ENCODE measurements around the gene PCDHGB1.
A peak's percentile ranks its signal among the peaks of the same experiment; 100 is the strongest.

PCDHGB1 gene

DNA sequence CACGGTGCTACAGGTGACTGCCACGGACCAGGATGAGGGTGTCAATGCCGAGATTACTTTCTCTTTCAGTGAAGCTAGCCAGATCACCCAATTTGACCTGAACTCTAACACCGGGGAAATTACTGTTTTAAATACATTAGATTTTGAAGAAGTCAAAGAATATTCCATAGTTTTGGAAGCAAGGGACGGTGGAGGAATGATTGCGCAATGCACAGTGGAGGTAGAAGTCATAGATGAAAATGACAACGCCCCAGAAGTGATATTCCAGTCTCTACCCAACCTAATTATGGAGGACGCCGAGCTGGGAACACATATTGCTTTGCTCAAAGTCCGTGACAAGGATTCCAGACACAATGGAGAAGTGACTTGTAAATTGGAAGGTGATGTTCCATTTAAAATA, 38.8 kb downstream of the PCDHGB1 start:
- no peaks in the 10 kb centered on the region for H3K79me2 ChIP-seq (ENCODE audit: control insufficient read depth, insufficient read depth, low read length, poor library complexity)
- H2BK120ac ChIP-seq (ENCODE audit: insufficient read depth, low read length, poor library complexity) = no peak overlapping the region
- no peak overlapping the region for H4K8ac ChIP-seq (ENCODE audit: low read depth, low read length)
- H3K4ac ChIP-seq (ENCODE audit: low read depth, low read length) = no peak overlapping the region
- H3K79me1 ChIP-seq (ENCODE audit: low read length) = no peaks in the 10 kb centered on the region
- no CpG with 5 or more reads among the region's 10 CpGs for WGBS (ENCODE audit: extremely low coverage, insufficient coverage, insufficient read length)
- H3K4me3 ChIP-seq (ENCODE audit: low read depth, low read length) = peak overlapping the region; percentile 48
- H3K23ac ChIP-seq (ENCODE audit: low read length) = no peak overlapping the region
- no peak overlapping the region for H3K18ac ChIP-seq (ENCODE audit: low read length)
- H4K12ac ChIP-seq (ENCODE audit: low read depth, low read length) = no peak overlapping the region
- H4K91ac ChIP-seq (ENCODE audit: low read depth, low read length) = no peak overlapping the region
- no peak overlapping the region for H2AK5ac ChIP-seq (ENCODE audit: low read length)
- H3K4me1 ChIP-seq (ENCODE audit: control insufficient read depth in 1 of 2, insufficient read depth in 2 of 2, low read length in 2 of 2) = no peaks in the 10 kb centered on the region
- H3K36me3 ChIP-seq (ENCODE audit: control insufficient read depth in 1 of 2, insufficient read depth in 2 of 2, low read length in 2 of 2) = peaks cover 16 to 20% of the 10 kb centered on the region in 2 experiments
- no peak overlapping the region for H3K27ac ChIP-seq (ENCODE audit: low read depth, low read length)
- no peak overlapping the region for H2AFZ ChIP-seq (ENCODE audit: insufficient read depth, low read length, poor library complexity)
- no peak overlapping the region for H2BK5ac ChIP-seq (ENCODE audit: low read depth, low read length, poor library complexity)
- H3K9ac ChIP-seq (ENCODE audit: low read length) = no peak overlapping the region
- H3K9me3 ChIP-seq (ENCODE audit: insufficient read depth, low read depth, low read length) = peaks cover 38% of the 10 kb centered on the region
- no peak overlapping the region for H3K14ac ChIP-seq (ENCODE audit: low read length)
- no peak overlapping the region for H2BK12ac ChIP-seq (ENCODE audit: low read length)
- H3K27me3 ChIP-seq (ENCODE audit: insufficient read depth, low read length) = no peaks in the 10 kb centered on the region
- DNase-seq = no peak
- no peak overlapping the region for H3K4me2 ChIP-seq (ENCODE audit: low read length)

DNA sequence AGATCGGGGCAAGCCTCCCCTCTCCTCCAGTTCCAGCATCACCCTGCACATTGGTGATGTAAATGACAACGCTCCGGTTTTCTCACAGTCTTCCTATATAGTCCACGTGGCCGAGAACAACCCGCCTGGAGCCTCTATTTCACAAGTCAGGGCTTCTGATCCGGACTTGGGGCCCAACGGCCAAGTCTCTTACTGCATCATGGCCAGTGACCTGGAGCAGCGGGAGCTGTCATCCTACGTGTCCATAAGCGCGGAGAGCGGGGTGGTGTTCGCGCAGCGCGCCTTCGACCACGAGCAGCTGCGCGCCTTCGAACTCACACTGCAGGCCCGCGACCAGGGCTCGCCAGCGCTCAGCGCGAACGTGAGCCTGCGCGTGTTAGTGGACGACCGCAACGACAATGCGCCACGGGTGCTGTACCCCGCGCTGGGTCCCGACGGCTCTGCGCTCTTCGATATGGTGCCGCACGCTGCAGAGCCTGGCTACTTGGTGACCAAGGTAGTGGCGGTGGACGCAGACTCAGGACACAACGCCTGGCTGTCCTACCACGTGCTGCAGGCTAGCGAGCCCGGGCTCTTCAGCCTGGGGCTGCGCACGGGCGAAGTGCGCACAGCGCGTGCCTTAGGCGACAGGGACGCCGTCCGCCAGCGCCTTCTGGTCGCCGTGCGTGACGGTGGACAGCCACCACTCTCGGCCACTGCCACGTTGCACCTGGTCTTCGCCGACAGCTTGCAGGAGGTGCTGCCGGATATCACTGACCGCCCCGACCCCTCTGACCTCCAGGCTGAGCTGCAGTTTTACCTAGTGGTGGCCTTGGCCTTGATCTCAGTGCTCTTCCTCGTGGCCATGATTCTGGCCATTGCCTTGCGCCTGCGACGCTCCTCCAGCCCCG, 39.5 kb downstream of the PCDHGB1 start:
- Histone ChIP-seq H3K4me3 (ENCODE audit: low read depth, low read length) (no peak overlapping the region), H3K23ac (ENCODE audit: low read length) (no peak overlapping the region), H2BK5ac (ENCODE audit: low read depth, low read length, poor library complexity) (no peak overlapping the region), H4K8ac (ENCODE audit: low read depth, low read length) (no peak overlapping the region), H3K4me1 (ENCODE audit: control insufficient read depth in 1 of 2, insufficient read depth in 2 of 2, low read length in 2 of 2) (no peaks in the 10 kb centered on the region), H3K9ac (ENCODE audit: low read length) (no peak overlapping the region), H3K27me3 (ENCODE audit: insufficient read depth, low read length) (no peaks in the 10 kb centered on the region), H2BK120ac (ENCODE audit: insufficient read depth, low read length, poor library complexity) (no peak overlapping the region), H3K9me3 (ENCODE audit: insufficient read depth, low read depth, low read length) (peaks cover 40% of the 10 kb centered on the region), H3K79me2 (ENCODE audit: control insufficient read depth, insufficient read depth, low read length, poor library complexity) (no peaks in the 10 kb centered on the region), H3K27ac (ENCODE audit: low read depth, low read length) (no peak overlapping the region), H3K36me3 (ENCODE audit: control insufficient read depth in 1 of 2, insufficient read depth in 2 of 2, low read length in 2 of 2) (peaks cover 19 to 23% of the 10 kb centered on the region in 2 experiments), H3K4me2 (ENCODE audit: low read length) (no peak overlapping the region), H2AK5ac (ENCODE audit: low read length) (no peak overlapping the region), H2BK12ac (ENCODE audit: low read length) (no peak overlapping the region), H3K79me1 (ENCODE audit: low read length) (no peaks in the 10 kb centered on the region), H3K18ac (ENCODE audit: low read length) (no peak overlapping the region), H4K12ac (ENCODE audit: low read depth, low read length) (no peak overlapping the region), H2AFZ (ENCODE audit: insufficient read depth, low read length, poor library complexity) (no peak overlapping the region), H4K91ac (ENCODE audit: low read depth, low read length) (no peak overlapping the region), H3K14ac (ENCODE audit: low read length) (no peak overlapping the region), H3K4ac (ENCODE audit: low read depth, low read length) (no peak overlapping the region)
- no peak for DNase-seq
- no CpG with 5 or more reads among the region's 77 CpGs for WGBS (ENCODE audit: extremely low coverage, insufficient coverage, insufficient read length)

DNA sequence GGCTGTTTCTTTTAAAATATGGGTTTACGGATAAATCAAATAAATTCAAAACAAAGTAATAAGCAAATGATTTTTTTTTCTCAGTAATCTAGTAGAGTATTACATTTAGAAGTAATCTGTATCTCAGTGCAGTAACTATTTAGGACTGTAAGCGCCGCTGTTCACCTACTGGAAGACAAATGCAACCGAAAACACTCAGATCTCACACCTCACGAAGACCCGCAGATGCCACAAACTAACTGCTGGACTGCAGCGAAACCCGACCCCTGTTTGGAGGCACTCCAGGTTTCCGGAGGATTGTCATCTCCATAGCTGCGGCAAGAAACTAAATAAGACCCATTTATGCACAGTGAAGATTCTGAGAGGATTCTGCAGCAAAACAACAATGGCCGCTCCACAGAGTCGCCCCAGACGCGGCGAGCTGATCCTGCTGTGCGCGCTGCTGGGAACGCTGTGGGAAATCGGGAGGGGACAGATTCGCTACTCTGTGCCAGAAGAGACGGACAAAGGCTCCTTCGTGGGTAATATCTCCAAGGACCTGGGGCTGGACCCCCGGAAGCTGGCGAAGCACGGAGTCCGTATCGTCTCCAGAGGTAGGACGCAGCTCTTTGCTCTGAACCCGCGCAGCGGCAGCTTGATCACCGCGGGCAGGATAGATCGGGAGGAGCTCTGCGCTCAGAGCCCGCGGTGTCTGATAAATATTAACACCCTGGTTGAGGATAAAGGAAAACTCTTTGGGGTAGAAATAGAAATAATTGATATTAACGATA, 42.7 kb downstream of the PCDHGB1 start, which contains the start of gene PCDHGA8:
PCDHGA8 (plus strand) TSS at position 205 of the 770 bp plus-strand sequence; CDS start at position 386, 181 bp downstream.
- Histone ChIP-seq H2BK5ac (ENCODE audit: low read depth, low read length, poor library complexity) (no peak within 1 kb of the TSS), H3K4me1 (ENCODE audit: control insufficient read depth in 1 of 2, insufficient read depth in 2 of 2, low read length in 2 of 2) (no peaks in the 10 kb centered on the region), H4K12ac (ENCODE audit: low read depth, low read length) (no peak within 1 kb of the TSS), H4K8ac (ENCODE audit: low read depth, low read length) (no peak within 1 kb of the TSS), H2AK5ac (ENCODE audit: low read length) (no peak within 1 kb of the TSS), H3K27me3 (ENCODE audit: insufficient read depth, low read length) (no peaks in the 10 kb centered on the region), H3K79me2 (ENCODE audit: control insufficient read depth, insufficient read depth, low read length, poor library complexity) (no peaks in the 10 kb centered on the region), H4K91ac (ENCODE audit: low read depth, low read length) (no peak within 1 kb of the TSS), H3K79me1 (ENCODE audit: low read length) (no peaks in the 10 kb centered on the region), H2BK12ac (ENCODE audit: low read length) (no peak within 1 kb of the TSS), H3K18ac (ENCODE audit: low read length) (no peak within 1 kb of the TSS), H3K14ac (ENCODE audit: low read length) (no peak within 1 kb of the TSS), H3K27ac (ENCODE audit: low read depth, low read length) (no peak within 1 kb of the TSS), H3K4me3 (ENCODE audit: low read depth, low read length) (no peak within 1 kb of the TSS), H2AFZ (ENCODE audit: insufficient read depth, low read length, poor library complexity) (no peak within 1 kb of the TSS), H3K23ac (ENCODE audit: low read length) (no peak within 1 kb of the TSS), H3K4me2 (ENCODE audit: low read length) (no peak within 1 kb of the TSS), H3K36me3 (ENCODE audit: control insufficient read depth in 1 of 2, insufficient read depth in 2 of 2, low read length in 2 of 2) (peaks cover 19 to 25% of the 10 kb centered on the region in 2 experiments), H3K4ac (ENCODE audit: low read depth, low read length) (no peak within 1 kb of the TSS), H2BK120ac (ENCODE audit: insufficient read depth, low read length, poor library complexity) (no peak within 1 kb of the TSS), H3K9ac (ENCODE audit: low read length) (no peak within 1 kb of the TSS), H3K9me3 (ENCODE audit: insufficient read depth, low read depth, low read length) (peaks cover 38% of the 10 kb centered on the region)
- DNase-seq = no peak
- no CpG with 5 or more reads among the region's 38 CpGs for whole genome bisulfite sequencing (ENCODE audit: extremely low coverage, insufficient coverage, insufficient read length)

DNA sequence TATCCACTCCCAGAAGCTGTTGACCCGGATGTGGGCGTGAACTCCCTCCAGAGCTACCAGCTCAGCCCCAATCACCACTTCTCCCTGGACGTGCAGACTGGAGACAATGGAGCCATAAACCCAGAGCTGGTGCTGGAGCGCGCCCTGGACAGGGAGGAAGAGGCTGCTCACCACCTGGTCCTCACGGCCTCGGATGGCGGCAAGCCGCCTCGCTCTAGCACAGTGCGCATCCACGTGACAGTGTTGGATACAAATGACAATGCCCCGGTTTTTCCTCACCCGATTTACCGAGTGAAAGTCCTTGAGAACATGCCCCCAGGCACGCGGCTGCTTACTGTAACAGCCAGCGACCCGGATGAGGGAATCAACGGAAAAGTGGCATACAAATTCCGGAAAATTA, 43.4 kb downstream of the PCDHGB1 start:
- no peak overlapping the region for H3K27ac ChIP-seq (ENCODE audit: low read depth, low read length)
- no peak for DNase-seq
- no peak overlapping the region for H2BK12ac ChIP-seq (ENCODE audit: low read length)
- H4K91ac ChIP-seq (ENCODE audit: low read depth, low read length) = no peak overlapping the region
- H2BK120ac ChIP-seq (ENCODE audit: insufficient read depth, low read length, poor library complexity) = no peak overlapping the region
- no peak overlapping the region for H3K4ac ChIP-seq (ENCODE audit: low read depth, low read length)
- H3K4me2 ChIP-seq (ENCODE audit: low read length) = no peak overlapping the region
- peaks cover 19 to 27% of the 10 kb centered on the region in 2 experiments for H3K36me3 ChIP-seq (ENCODE audit: control insufficient read depth in 1 of 2, insufficient read depth in 2 of 2, low read length in 2 of 2)
- no peak overlapping the region for H4K8ac ChIP-seq (ENCODE audit: low read depth, low read length)
- H3K4me3 ChIP-seq (ENCODE audit: low read depth, low read length) = no peak overlapping the region
- no peak overlapping the region for H3K9ac ChIP-seq (ENCODE audit: low read length)
- no peaks in the 10 kb centered on the region for H3K27me3 ChIP-seq (ENCODE audit: insufficient read depth, low read length)
- H3K23ac ChIP-seq (ENCODE audit: low read length) = no peak overlapping the region
- H3K79me1 ChIP-seq (ENCODE audit: low read length) = no peaks in the 10 kb centered on the region
- H3K4me1 ChIP-seq (ENCODE audit: control insufficient read depth in 1 of 2, insufficient read depth in 2 of 2, low read length in 2 of 2) = no peaks in the 10 kb centered on the region
- H4K12ac ChIP-seq (ENCODE audit: low read depth, low read length) = no peak overlapping the region
- WGBS (ENCODE audit: extremely low coverage, insufficient coverage, insufficient read length) = no CpG with 5 or more reads among the region's 21 CpGs
- no peak overlapping the region for H2AFZ ChIP-seq (ENCODE audit: insufficient read depth, low read length, poor library complexity)
- H3K79me2 ChIP-seq (ENCODE audit: control insufficient read depth, insufficient read depth, low read length, poor library complexity) = no peaks in the 10 kb centered on the region
- no peak overlapping the region for H2AK5ac ChIP-seq (ENCODE audit: low read length)
- H3K18ac ChIP-seq (ENCODE audit: low read length) = no peak overlapping the region
- H3K14ac ChIP-seq (ENCODE audit: low read length) = no peak overlapping the region
- peaks cover 39% of the 10 kb centered on the region for H3K9me3 ChIP-seq (ENCODE audit: insufficient read depth, low read depth, low read length)
- no peak overlapping the region for H2BK5ac ChIP-seq (ENCODE audit: low read depth, low read length, poor library complexity)
